HG02981 (cell line): Measurements from ENCODE around the gene DBX2.
A peak's percentile ranks its signal among the peaks of the same experiment; 100 is the strongest.
"Not testable (repeated sequence)": the region's sequence is repeated elsewhere in the genome, so short reads cannot be mapped to it uniquely, and the experiment has no call there.

Source experiments
- ATAC-seq: cut with Tn5 transposase; IDR thresholded peaks from one replicate; pipeline ENCODE4 v1.9.1; 2021; ENCODE audit warnings: mild to moderate bottlenecking, moderate library complexity; ENCODE audit not compliant: unreplicated experiment

The DBX2 gene

DNA sequence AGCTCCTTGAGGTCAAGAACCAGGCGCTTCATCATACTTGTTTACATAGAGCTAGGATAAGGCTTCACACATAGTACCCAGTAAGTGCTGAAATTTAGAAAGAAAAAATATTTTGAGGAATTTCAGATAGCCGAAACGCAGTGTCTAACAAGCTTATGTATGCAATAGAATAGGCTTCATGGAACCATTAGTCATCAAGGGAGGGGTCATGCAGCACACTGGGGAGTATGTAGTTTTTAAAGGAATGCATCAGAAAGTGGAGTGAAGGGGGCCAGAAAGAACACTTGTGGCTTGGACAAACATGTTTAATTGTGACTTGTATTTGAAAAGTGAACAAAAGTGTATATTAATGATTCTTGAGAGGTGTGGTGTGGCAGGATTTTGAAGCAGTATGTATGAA is 38.1 kb downstream of the DBX2 start:
- ATAC-seq, result no peak

DNA sequence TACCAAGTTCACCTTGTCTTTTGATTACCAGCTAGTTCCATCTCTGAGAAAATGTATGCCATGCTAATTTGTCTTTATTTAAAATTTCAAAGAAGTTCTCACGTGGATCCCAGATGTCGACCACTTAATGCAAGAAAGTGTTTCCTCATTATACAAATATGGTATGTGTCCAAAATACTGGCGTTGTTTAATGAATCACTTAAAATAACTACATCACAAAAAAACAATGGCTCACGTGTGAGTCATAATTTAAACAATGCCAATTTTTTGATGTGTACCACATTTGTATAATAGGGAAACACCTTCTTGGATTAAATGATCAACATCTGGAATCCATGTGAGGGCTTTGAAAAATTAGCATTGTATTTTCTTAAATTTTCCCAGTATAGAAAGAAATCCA is 40.8 kb downstream of the DBX2 start:
- no peak for ATAC-seq

DNA sequence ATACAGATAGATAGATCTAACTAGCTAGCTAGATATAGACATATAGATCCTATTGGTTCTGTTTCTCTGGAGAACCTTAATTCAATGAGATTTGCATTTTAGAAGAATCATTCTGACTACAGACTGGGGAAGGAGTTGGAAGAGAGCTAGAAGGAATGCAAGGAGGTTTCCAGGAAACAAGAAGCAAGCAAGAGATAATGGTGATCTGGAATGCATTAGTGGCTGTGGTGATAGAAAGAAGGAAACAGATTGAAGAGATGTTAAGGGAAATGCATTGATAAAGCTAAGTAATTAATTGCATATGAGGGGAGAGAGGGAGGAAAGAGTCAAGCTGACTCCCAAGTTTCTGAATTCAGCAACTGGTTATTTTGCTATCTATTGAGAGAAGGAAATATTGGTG is 42.7 kb downstream of the DBX2 start:
- ATAC-seq, result no peak

DNA sequence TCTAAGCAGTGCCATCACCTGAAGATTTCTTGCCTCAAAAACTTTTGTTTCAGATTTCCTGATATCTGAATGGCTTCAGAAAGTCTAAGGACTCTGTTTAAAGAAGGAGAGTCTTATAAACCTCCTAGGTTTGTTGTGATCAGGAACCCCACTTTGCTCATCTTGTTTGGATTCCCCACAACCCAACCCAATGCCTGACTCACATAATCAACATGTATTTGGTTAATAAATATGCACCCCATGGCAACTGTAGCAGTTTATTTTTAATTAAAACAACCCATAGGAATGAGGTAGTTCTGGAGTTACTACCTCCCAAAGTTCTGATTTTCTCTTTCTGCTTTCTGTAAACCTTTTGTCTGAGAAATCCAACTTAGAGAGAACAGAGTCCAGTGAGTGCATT is 51.5 kb downstream of the DBX2 start:
- ATAC-seq, result no peak

DNA sequence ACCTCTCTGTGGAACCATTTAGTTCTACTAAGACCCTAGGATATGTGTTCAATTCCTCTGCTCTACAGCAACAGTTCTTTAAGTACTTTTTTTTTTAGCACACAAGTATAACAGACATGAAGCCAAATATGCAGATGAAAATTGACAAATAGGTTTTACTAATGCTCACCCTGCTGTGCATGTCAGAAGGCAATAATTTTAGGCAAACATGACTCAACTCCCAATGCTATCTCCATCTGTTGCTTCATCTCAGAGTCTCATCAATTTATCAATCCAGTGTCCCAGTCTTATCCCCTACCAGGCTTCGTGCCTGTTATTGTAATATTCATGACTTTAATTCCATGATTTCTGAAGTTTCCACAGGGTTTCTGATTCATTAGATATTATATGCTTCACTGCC is 57.7 kb downstream of the DBX2 start:
- no peak for ATAC-seq

DNA sequence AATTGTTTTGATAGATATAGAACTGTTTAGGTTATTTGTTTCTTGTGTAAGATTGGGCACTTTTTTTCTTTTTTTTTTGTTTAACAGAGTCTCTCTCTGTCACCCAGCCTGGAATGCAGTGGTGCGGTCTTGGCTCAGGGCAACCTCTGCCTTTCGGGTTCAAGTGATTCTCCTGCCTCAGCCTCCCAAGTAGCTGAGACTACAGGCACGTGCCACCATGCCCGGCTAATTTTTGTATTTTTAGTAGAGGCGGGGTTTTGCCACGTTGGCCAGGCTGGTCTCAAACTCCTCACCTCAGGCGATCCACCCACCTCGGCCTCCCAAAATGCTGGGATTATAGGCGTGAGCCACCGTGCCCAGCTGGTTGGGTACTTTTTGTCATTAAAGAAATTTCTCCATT is 66.0 kb downstream of the DBX2 start:
- ATAC-seq, result not testable (repeated sequence)

DNA sequence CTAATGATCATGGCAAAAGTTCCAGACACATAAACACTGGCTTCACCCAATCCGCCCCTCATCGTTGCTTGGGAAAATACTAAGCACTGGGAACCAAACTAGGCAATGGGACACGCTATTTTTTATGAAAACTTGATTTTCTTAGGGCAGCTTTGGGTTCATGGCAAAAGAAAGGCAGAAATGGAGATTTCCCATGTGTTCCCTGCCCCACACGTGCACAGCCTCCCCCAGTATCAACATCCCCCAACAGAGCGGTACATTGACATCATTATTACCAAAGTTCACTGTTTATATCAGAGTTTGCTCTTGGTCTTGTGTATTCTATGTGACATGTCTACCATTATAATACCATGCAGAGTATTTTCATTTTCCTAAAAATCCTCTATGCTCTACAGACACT is 71.0 kb downstream of the DBX2 start:
- no peak for ATAC-seq

DNA sequence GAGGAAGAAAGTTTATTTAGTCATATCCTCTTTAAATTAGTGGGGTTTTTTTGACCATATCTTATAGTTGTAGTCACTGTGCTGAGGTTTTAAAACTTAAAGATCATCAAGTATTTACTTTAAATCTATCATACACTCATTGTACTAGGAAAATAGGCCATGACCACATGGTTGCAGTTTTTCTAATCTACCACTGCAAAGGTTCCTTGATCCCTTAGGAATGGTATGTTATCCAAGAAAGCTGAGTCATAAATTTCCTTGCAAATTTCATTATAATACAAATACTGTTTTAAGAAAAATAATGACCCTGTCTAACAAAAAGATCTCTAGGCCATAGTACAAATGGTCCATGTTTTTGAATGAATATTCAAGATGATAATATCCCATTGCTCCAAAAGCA is 74.7 kb downstream of the DBX2 start:
- ATAC-seq, result no peak

DNA sequence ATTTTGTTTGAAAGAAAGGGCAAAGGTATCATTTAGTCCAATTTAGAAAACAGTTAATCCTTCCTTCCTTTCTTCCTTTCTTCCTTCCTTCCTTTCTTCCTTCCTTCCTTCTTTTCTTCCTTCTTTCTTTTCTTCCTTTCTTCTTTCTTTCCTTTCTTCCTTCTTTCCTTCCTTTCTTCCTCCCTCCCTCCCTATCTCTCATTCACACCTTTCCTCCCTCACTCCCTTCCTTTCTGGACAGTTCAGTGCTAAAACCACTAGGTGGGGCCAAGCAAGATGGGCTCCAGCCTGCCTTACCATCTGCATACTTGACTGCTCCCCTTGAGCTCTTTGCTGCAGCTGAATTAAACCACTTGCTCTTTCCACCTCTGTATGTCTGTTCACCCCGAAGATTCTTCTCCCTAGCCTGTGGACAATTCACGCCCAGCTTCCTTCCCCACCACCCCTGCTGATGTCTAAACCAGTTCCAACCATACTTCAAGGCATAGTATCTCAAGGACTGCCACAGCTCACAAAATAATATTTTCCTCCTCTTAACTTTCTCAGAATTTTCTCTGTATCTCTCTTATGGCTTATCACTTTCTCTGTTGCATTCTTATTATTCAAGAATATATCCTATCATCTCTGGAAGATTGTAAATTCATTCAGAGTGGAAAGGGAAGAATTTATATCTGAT is 78.0 kb downstream of the DBX2 start:
- ATAC-seq, result peak; percentile 84

DNA sequence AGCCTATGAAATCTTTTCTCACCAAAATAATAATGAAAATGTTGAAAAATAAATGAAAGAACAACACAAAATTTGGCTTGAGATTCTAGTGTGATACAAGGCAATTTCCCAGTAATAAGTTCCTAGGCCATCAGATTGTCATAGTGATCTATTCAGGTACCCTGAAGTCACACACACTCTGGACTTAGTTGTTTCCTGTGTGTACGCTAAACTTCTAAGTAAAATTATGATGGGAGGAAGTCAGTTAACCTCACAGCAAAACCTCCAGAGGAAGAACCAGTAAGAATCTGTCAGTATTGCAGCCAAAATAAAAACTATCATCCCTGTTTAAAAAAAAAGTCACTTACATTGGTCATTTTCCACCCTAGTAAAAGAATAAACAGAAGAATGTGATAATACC is 81.9 kb downstream of the DBX2 start:
- no peak for ATAC-seq
